Stimulated activated memory B cell treated with anti-CD40 and anti-IgM and Interleukin-4, amounts not matched to agents 10 μg/mL and 1 μg/mL and 100 μg/mL, for 72 hours (primary cell): ENCODE data around the gene PDIA6.
A peak's percentile ranks its signal among the peaks of the same experiment; 100 is the strongest.

Experiments used
- ATAC-seq: fragments of 150-1000 bp; cut with Tn5 transposase; 2 replicates; pipeline ENCODE4 v1.10.0; 2021
- H3K27ac Mint-ChIP-seq: one replicate; pipeline ENCODE4 v1.8.0; 2022; ENCODE audit warnings: mild to moderate bottlenecking, mixed read lengths
- H3K27me3 Mint-ChIP-seq: one replicate; pipeline ENCODE4 v1.8.0; 2022; ENCODE audit warnings: mixed read lengths
- H3K36me3 Mint-ChIP-seq: one replicate; pipeline ENCODE4 v1.8.0; 2022; ENCODE audit warnings: mixed read lengths
- H3K4me1 Mint-ChIP-seq: one replicate; pipeline ENCODE4 v1.8.0; 2022; ENCODE audit warnings: mixed read lengths
- H3K4me3 Mint-ChIP-seq: one replicate; pipeline ENCODE4 v1.8.0; 2022; ENCODE audit warnings: mild to moderate bottlenecking, moderate library complexity, mixed read lengths
- H3K9me3 Mint-ChIP-seq: one replicate; pipeline ENCODE4 v1.8.0; 2022; ENCODE audit warnings: mixed read lengths

The PDIA6 gene

GRCh38 chr2:10838734-10839133 is 26.1 kb upstream of the PDIA6 start:
- Mint-ChIP-seq H3K27me3 (peaks cover 51% of the 10 kb centered on the region), H3K36me3 (peaks cover 18% of the 10 kb centered on the region), H3K27ac (no peak overlapping the region), H3K4me1 (peaks cover 7% of the 10 kb centered on the region), H3K9me3 (peaks cover 24% of the 10 kb centered on the region), H3K4me3 (no peak overlapping the region)
- no peak for ATAC-seq

GRCh38 chr2:10837298-10838266 is 25.0 kb upstream of the PDIA6 start:
- Mint-ChIP-seq H3K27me3 (peaks cover 56% of the 10 kb centered on the region), H3K9me3 (peaks cover 20% of the 10 kb centered on the region), H3K27ac (no peak overlapping the region), H3K4me1 (peaks cover 9% of the 10 kb centered on the region), H3K4me3 (no peak overlapping the region), H3K36me3 (peaks cover 18% of the 10 kb centered on the region)
- no peak for ATAC-seq

- Mint-ChIP-seq H3K4me1 (peaks cover 13% of the 10 kb centered on the region), H3K4me3 (no peak overlapping the region), H3K36me3 (peaks cover 7% of the 10 kb centered on the region), H3K9me3 (peaks cover 6% of the 10 kb centered on the region), H3K27ac (no peak overlapping the region), H3K27me3 (peaks cover 69% of the 10 kb centered on the region)
- ATAC-seq, result peak; percentile 79
Measured at GRCh38 chr2:10835052-10835970, 22.7 kb upstream of the PDIA6 start.

GRCh38 chr2:10834068-10834655 is 21.6 kb upstream of the PDIA6 start:
- Mint-ChIP-seq H3K4me3 (no peak overlapping the region), H3K36me3 (no peaks in the 10 kb centered on the region), H3K9me3 (no peaks in the 10 kb centered on the region), H3K27ac (no peak overlapping the region), H3K4me1 (peaks cover 13% of the 10 kb centered on the region), H3K27me3 (peaks cover 71% of the 10 kb centered on the region)
- no peak for ATAC-seq

- peaks cover 76% of the 10 kb centered on the region for H3K27me3 Mint-ChIP-seq
- H3K4me3 Mint-ChIP-seq, result no peak overlapping the region
- H3K27ac Mint-ChIP-seq, result no peak overlapping the region
- ATAC-seq, result no peak
- no peaks in the 10 kb centered on the region for H3K36me3 Mint-ChIP-seq
- peaks cover 13% of the 10 kb centered on the region for H3K4me1 Mint-ChIP-seq
- H3K9me3 Mint-ChIP-seq, result no peaks in the 10 kb centered on the region
Measured at GRCh38 chr2:10833021-10833420, 20.4 kb upstream of the PDIA6 start.

- peak; percentile 79 for ATAC-seq
- no peak overlapping the region for H3K4me3 Mint-ChIP-seq
- H3K4me1 Mint-ChIP-seq, result peaks cover 13% of the 10 kb centered on the region
- no peaks in the 10 kb centered on the region for H3K9me3 Mint-ChIP-seq
- H3K27ac Mint-ChIP-seq, result no peak overlapping the region
- no peaks in the 10 kb centered on the region for H3K36me3 Mint-ChIP-seq
- H3K27me3 Mint-ChIP-seq, result peaks cover 71% of the 10 kb centered on the region
Measured at GRCh38 chr2:10832203-10832936, 19.8 kb upstream of the PDIA6 start.

- ATAC-seq, result no peak
- Mint-ChIP-seq H3K27me3 (peaks cover 69% of the 10 kb centered on the region), H3K27ac (no peak overlapping the region), H3K4me3 (no peak overlapping the region), H3K4me1 (peaks cover 19% of the 10 kb centered on the region), H3K9me3 (no peaks in the 10 kb centered on the region), H3K36me3 (no peaks in the 10 kb centered on the region)
Measured at GRCh38 chr2:10831400-10831985, 18.9 kb upstream of the PDIA6 start.

GRCh38 chr2:10830641-10831399 is 18.2 kb upstream of the PDIA6 start:
- Mint-ChIP-seq H3K27me3 (peaks cover 71% of the 10 kb centered on the region), H3K9me3 (no peaks in the 10 kb centered on the region), H3K4me3 (no peak overlapping the region), H3K4me1 (peaks cover 19% of the 10 kb centered on the region), H3K36me3 (no peaks in the 10 kb centered on the region), H3K27ac (no peak overlapping the region)
- ATAC-seq, result no peak

GRCh38 chr2:10830203-10830602 is 17.6 kb upstream of the PDIA6 start:
- H3K4me3 Mint-ChIP-seq, result no peak overlapping the region
- peaks cover 17% of the 10 kb centered on the region for H3K4me1 Mint-ChIP-seq
- H3K36me3 Mint-ChIP-seq, result no peaks in the 10 kb centered on the region
- ATAC-seq, result no peak
- H3K27me3 Mint-ChIP-seq, result peaks cover 77% of the 10 kb centered on the region
- H3K27ac Mint-ChIP-seq, result no peak overlapping the region
- no peaks in the 10 kb centered on the region for H3K9me3 Mint-ChIP-seq

GRCh38 chr2:10829299-10829698 is 16.7 kb upstream of the PDIA6 start:
- Mint-ChIP-seq H3K4me1 (peaks cover 12% of the 10 kb centered on the region), H3K4me3 (no peak overlapping the region), H3K36me3 (no peaks in the 10 kb centered on the region), H3K27ac (no peak overlapping the region), H3K27me3 (peaks cover 80% of the 10 kb centered on the region), H3K9me3 (no peaks in the 10 kb centered on the region)
- ATAC-seq, result no peak

- ATAC-seq, result no peak
- no peak overlapping the region for H3K4me3 Mint-ChIP-seq
- H3K9me3 Mint-ChIP-seq, result no peaks in the 10 kb centered on the region
- no peak overlapping the region for H3K27ac Mint-ChIP-seq
- peaks cover 12% of the 10 kb centered on the region for H3K4me1 Mint-ChIP-seq
- peaks cover 77% of the 10 kb centered on the region for H3K27me3 Mint-ChIP-seq
- no peaks in the 10 kb centered on the region for H3K36me3 Mint-ChIP-seq
Measured at GRCh38 chr2:10828346-10828745, 15.8 kb upstream of the PDIA6 start.

GRCh38 chr2:10826625-10827024 is 14.0 kb upstream of the PDIA6 start:
- Mint-ChIP-seq H3K36me3 (no peaks in the 10 kb centered on the region), H3K4me1 (peaks cover 6% of the 10 kb centered on the region), H3K27ac (no peak overlapping the region), H3K4me3 (no peak overlapping the region), H3K27me3 (peaks cover 60% of the 10 kb centered on the region), H3K9me3 (no peaks in the 10 kb centered on the region)
- no peak for ATAC-seq

GRCh38 chr2:10826026-10826425 is 13.4 kb upstream of the PDIA6 start:
- H3K4me1 Mint-ChIP-seq, result peaks cover 6% of the 10 kb centered on the region
- peaks cover 54% of the 10 kb centered on the region for H3K27me3 Mint-ChIP-seq
- no peaks in the 10 kb centered on the region for H3K36me3 Mint-ChIP-seq
- H3K4me3 Mint-ChIP-seq, result no peak overlapping the region
- ATAC-seq, result no peak
- no peak overlapping the region for H3K27ac Mint-ChIP-seq
- H3K9me3 Mint-ChIP-seq, result no peaks in the 10 kb centered on the region

GRCh38 chr2:10824191-10824590 is 11.6 kb upstream of the PDIA6 start:
- no peak for ATAC-seq
- Mint-ChIP-seq H3K4me1 (peaks cover 6% of the 10 kb centered on the region), H3K27me3 (peaks cover 37% of the 10 kb centered on the region), H3K27ac (no peak overlapping the region), H3K9me3 (no peaks in the 10 kb centered on the region), H3K4me3 (no peak overlapping the region), H3K36me3 (no peaks in the 10 kb centered on the region)
